ENCODE data around the gene MIEF2.

DNA sequence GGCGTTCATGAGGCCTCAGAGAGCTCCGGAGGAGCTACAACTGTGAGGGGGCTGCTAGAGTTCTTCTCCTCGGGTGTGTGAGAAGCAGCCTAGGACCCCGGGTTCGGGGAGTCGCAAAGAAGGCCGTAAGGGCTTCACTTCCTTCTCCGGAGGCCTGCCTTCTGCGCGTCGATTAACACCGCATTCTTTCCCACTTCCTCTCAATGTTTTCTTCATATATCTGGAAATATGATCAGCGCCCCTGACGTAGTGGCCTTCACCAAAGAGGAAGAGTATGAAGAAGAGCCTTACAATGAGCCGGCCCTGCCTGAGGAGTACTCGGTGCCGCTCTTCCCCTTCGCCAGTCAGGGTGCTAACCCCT lies 55.1 kb downstream of the MIEF2 start:
- TF ChIP-seq, protein P1, sequence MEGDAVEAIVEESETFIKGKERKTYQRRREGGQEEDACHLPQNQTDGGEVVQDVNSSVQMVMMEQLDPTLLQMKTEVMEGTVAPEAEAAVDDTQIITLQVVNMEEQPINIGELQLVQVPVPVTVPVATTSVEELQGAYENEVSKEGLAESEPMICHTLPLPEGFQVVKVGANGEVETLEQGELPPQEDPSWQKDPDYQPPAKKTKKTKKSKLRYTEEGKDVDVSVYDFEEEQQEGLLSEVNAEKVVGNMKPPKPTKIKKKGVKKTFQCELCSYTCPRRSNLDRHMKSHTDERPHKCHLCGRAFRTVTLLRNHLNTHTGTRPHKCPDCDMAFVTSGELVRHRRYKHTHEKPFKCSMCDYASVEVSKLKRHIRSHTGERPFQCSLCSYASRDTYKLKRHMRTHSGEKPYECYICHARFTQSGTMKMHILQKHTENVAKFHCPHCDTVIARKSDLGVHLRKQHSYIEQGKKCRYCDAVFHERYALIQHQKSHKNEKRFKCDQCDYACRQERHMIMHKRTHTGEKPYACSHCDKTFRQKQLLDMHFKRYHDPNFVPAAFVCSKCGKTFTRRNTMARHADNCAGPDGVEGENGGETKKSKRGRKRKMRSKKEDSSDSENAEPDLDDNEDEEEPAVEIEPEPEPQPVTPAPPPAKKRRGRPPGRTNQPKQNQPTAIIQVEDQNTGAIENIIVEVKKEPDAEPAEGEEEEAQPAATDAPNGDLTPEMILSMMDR (IDR thresholded peaks at IDR 0.05 in 4 of 5, conservative IDR thresholded peaks at IDR 0.05 in 1 of 5), result no peak
- no peak for TF ChIP-seq POLR2A (IDR thresholded peaks at IDR 0.05)

Measured in gastrocnemius medialis (tissue), 4 donors.